Sigmoid colon (tissue), 4 donors: ENCODE results near the gene SLC47A2.

Source experiments
- CTCF ChIP-seq, 4 experiments: fragments of 450-650 bp in 3 of 4; fragments of 200-600 bp in 1 of 4; IDR thresholded peaks; one replicate each; pipeline ENCODE4 v1.5.1; 2016 to 2019; ENCODE audit warnings: antibody characterized with exemption in 4 of 4, mild to moderate bottlenecking in 3 of 4, moderate library complexity in 2 of 4
- EP300 ChIP-seq, 4 donors: sonication (generic); formaldehyde crosslinking; IDR thresholded peaks; one replicate each; pipeline ENCODE4 v1.6.1; 2017; ENCODE audit warnings: antibody characterized with exemption in 4 of 4
- POLR2A ChIP-seq, 2 donors: fragments of 450-650 bp; IDR thresholded peaks; one replicate each; pipeline ENCODE4 v1.6.1; 2016; ENCODE audit warnings: antibody characterized with exemption in 2 of 2, mild to moderate bottlenecking in 2 of 2, moderate library complexity in 2 of 2
- POLR2AphosphoS5 ChIP-seq, 4 donors: sonication (generic); formaldehyde crosslinking; IDR thresholded peaks; one replicate each; pipeline ENCODE4 v1.6.1; 2017; ENCODE audit warnings: antibody characterized with exemption in 4 of 4

DNA sequence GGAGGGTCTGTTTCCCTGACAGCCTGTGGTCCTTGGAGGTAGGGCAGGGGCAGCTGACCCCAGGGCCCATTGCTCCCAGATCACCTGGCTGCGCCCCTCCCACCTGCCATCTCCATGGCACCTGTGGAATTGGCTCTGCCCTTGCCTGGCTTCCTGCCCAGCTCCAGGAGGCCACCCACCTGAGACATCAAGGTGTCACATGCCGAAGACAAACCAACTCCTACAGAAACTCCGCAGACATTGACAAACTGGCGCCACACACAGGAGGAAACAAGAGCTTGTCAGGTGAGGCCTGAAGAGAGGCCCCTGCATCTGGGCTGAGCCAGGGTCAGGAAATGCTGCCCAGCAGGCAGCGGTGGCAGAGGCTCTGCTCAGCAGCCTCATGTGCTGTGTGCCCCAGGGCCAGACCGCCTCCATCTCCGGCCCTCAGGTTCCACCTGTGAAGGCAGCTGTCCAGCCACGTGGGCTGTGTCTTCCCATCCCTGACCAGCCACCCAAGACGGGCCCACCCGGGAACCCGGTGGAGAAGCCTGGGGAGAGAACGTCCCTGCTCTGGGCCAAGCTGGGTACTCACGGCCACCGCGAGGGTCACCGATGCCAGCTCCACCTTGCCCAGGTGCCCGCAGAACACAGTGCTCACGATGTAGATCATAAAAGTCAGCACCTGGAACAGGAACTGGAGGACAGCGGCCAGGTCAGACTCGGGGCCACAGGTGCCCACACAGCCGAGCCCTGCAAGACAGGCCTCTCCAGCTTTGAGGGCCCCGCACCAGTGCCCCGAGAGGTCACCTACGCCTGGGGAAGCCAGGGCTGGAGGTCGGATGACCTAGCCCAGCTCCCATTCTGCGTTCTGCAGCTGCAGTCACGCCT, 1.6 kb downstream of the SLC47A2 start:
- TF ChIP-seq CTCF (IDR thresholded peaks at IDR 0.05), result no peak
- no peak for TF ChIP-seq POLR2A (IDR thresholded peaks at IDR 0.05)
- no peak for TF ChIP-seq POLR2AphosphoS5 (IDR thresholded peaks at IDR 0.05)
- no peak for TF ChIP-seq EP300 (IDR thresholded peaks at IDR 0.05)
